OCI-LY3 (cell line): ENCODE results near the gene VPS36.

ENCODE experiments used
- EZH2phosphoT487 ChIP-seq: fragments of 200-600 bp; shearing (Covaris generic); IDR thresholded peaks from 2 replicates; pipeline ENCODE4 v1.6.1; 2018; ENCODE audit warnings: antibody characterized with exemption, mixed run types, low read depth
- TF ChIP-seq, protein P1 (sequence below): fragments of 200-600, 300-600 bp; sonication (generic); IDR thresholded peaks from 2 replicates; pipeline ENCODE4 v1.5.1; 2014; ENCODE audit warnings: antibody characterized with exemption, low read length, low read depth

DNA sequence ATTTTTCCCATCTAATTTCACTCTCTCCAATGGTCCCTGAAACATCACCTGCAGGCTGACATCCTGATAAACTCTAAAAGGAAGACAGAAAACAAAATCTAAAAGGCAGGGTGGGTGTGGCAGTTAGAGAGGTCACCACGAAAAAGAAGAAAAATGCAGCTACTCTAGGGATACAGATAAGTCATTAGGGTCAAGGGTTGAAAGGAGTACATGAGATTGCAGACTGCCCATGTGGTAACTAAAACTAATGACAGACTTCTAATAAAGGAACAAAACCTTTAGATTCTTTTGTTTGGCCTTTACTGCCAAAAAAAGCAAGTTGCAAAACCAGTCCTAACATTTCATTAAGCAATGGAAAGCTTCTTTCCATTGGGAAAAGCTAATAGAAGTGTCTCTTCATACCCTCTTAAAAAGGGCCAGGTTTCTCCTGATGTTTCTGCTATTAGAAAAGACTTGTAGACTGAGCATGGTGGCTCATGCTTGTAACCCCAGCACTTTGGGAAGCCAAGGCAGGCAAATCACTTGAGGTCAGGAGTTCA, 75.5 kb downstream of the VPS36 start:
- TF ChIP-seq EZH2phosphoT487 = no peak
- TF ChIP-seq, protein P1, sequence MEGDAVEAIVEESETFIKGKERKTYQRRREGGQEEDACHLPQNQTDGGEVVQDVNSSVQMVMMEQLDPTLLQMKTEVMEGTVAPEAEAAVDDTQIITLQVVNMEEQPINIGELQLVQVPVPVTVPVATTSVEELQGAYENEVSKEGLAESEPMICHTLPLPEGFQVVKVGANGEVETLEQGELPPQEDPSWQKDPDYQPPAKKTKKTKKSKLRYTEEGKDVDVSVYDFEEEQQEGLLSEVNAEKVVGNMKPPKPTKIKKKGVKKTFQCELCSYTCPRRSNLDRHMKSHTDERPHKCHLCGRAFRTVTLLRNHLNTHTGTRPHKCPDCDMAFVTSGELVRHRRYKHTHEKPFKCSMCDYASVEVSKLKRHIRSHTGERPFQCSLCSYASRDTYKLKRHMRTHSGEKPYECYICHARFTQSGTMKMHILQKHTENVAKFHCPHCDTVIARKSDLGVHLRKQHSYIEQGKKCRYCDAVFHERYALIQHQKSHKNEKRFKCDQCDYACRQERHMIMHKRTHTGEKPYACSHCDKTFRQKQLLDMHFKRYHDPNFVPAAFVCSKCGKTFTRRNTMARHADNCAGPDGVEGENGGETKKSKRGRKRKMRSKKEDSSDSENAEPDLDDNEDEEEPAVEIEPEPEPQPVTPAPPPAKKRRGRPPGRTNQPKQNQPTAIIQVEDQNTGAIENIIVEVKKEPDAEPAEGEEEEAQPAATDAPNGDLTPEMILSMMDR = no peak
